Activated CD8-positive, alpha-beta memory T cell treated with anti-CD3 and anti-CD28 coated beads, Interleukin-2, amount 50 U/mL, for 48 hours (primary cell): Measurements from ENCODE around the gene OGFR.

Experiments used
- DNase-seq: peaks from one replicate; pipeline ENCODE4 v3.0.0-alpha.2; 2020

OGFR gene

DNA sequence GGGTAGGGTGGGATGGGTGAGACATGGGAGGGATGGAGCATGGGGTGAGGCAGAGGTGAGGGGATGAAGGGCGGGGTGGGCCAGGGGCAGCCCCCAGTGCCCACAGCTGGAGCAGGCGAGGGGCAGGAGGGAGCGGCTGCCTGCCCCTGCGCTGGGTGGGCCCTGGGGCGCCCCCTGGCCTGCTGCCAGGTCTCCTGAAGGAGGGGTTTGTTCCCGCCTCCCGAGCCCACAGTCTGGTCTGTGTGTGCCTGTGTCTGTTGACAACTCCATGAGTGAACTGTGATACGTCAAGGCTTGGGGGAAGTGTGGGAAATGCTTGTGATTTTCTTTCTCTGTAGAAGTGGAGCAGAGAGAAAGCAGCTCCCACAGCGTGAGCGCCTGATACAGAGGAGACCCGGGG, 19.2 kb upstream of the OGFR start:
- no peak for DNase-seq

DNA sequence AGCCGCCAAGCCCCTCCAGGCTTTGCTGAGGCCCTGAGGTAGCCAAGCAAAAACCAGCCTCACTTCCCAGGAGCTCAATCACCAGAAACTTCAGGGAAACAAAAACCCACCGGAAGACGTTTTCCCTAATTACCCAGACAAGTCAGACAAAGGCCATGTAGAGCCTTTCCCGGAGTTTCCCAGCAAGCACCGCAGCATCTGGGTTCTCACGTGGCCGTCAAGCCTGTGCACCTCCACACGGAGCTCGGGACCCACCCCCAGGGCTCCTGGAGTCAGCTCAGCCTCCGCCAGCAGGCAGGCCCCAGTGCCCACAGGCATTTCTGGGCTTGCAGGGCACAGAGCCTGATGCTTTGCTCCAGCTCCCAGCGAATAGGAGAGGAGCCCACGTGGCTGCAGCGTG, 18.5 kb upstream of the OGFR start:
- no peak for DNase-seq

DNA sequence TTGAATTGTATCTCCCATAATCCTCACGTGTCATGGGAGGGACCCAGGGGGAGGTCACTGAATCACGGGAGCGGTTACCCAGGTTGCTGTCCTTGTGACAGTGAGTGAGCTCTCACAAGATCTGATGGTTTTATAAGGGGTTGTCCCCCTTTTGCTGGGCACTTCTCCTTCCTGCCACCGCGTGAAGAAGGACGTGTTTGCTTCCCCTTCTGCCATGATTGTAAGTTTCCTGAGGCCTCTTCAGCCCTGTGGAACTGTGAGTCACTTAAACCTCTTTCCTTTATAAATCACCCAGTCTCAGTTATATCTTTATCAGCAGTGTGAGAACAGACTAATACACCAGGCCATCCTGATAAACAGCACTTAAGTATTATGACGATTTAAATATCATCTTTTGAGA, 17.3 kb upstream of the OGFR start:
- no peak for DNase-seq

DNA sequence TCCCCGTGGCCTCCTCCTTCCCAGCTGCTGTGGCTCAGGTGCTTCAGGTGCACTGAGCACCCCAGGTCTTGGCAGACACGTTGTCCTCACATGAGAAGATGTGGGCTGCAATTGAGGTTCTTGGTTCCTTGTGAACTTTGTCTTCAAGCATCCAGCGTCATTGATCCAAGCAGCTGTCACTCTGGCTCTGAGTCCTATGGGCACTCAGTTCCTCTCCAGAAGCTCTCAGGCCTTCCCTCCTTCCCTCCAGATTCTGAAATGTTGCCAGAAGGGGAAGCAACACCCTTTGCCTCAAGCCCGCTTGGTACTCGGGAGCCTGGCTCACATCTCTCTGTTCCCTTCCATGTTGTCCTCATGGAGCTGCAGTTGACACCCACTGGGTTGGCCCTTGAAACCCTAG, 16.8 kb upstream of the OGFR start:
- DNase-seq: no peak

DNA sequence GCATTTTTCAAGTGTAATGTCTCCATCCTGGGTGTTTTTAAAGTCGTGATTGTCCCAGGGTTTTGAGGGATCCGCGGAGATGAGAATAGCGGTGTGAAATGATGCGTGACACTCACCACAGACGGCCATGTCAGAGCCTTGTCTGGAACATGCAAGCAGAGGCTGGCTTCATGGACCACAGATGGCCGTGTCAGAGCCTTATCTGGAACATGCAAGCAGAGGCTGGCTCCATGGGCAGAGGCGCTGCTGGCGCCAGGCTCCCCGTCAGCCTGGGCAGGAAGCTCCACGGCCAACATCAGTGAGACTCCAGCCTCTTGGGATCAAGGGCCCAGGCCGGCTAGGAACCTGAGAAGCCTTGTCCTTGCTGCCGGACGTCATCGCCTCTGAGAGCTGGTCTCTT, 16.0 kb upstream of the OGFR start:
- DNase-seq: no peak

DNA sequence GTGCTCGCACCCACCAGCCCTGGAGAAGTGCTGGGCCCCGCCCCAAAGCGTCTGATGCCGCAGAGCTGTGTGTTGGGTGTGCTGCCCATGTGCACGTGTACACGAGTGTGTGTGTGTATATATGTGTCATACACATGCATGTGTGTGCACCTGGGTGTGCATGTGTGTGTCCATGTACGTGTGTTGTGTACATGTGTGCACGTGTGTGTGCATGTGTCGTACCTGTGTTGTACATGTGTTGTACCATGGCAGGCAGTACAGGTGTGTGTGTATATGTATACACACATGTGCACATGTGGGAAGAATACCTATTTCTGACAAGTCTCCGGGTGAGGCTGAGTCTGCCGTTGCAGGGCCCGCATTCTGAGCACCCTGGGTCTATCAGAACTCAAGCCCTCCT, 14.6 kb upstream of the OGFR start:
- no peak for DNase-seq

DNA sequence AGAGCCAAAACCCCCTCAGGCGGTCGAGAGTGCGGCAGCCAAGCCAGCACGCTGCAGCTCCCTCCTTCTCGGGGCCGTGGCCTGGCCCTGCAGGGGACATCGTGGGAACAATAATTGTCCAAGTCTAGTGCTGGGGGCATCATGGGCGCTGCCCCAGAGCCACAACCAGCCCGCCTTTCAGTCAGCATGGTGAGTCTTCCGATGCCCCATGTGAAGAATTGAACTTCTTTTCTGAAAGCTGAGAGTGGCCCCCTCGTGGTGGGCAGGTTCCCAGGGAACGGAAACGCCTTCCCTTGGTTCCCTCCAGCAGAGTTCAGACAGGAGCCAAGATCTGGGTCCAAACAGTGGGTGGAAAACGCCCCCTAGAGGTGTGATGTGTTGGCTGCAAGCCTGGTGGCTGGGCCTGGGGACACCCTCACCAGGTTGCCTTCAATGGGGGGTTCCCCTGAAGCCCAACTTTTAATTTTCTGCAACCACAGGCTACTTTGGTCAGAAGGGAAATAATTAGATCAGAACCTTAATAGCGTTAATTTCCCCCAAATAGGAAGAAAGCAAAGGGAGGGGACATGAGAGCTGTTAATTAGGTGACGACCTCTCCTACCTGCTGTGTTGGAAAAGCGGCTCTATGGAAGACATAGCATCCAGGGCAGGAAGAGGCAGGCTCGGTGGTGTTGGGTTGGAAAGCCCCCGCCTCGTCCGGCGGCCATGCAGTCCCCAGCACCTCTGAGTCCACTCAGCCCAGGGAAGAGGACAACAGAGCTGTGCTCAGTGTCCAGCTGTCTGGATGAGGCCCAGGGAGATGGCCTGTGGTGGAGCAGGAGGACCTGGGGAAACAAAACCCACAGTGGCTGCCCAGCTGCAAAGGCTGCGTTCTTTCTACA, 13.1 kb upstream of the OGFR start:
- DNase-seq: peak; percentile 86

DNA sequence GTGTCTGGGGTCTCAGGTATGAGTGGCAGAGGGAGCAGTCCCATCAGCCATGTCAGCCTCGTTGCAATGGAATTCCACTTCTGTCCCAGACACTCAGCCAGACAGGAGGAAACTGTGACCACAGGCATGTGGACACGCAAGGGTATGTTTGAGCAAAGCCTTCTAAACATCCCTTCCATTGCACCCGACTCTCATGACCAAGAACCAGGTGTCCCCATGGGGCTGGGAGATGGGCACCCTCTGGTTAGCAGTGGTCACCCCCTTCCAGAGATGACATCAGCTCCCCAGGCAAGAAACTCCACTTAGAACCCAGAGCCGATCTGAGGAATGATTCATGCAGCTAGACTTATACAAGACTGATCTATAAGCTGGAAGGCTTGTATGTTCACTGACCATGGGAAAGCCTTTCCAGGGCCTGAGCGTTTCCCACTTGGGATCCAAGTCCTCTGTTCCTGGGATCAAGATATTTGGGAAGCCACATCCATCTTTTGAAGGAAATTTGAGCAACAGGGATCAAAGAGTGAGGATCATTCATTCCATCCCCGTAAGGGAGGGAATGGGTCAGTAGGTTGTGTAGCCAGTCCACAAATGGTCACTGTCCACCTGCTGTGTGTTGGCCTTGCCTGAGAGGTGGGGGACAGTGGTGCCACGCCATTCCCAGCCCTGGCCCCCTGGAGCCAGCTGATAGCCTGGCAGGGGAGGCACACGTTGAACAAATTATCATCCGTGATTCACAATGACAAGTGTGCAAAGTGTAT, 12.3 kb upstream of the OGFR start:
- DNase-seq: no peak

DNA sequence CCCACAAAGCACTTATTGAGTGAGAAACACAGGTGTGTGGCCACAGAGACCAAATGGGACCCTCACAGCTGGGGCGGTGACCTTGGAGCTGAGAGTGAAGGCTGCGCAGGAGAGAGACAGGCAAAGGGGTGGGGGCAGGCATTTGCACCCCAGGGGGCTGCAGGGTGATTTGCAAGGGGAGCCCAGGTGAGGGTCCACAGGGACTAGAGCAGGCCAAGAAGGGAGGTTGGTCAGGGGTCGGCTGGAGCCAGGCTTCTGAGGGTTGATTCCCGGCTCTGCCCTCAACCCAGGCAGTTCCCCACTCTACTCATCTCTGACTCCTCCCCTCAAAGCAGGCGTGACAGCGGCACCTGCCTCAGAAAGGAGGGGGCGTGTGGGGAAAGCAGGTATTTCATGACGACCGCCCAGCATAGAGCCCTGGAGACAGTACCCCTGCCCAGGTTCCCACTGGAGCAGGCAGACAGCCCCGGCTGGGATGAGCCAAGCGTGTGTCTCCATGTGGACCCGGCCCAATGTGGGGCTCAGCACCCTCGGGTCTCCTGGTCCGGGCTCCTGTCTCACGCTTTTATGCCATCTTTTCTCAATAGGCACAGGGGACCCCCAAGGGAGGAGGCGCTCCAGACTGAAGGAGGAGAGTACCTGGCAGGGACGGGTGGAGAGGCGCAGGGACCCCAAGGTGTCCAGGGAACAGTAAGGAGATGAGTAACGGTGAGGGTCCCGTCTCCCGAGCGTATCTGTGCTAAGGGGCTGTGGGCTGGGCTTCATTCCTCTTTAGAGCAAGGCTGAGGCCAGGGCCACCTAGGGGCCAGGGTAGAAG, 11.5 kb upstream of the OGFR start:
- DNase-seq: no peak

DNA sequence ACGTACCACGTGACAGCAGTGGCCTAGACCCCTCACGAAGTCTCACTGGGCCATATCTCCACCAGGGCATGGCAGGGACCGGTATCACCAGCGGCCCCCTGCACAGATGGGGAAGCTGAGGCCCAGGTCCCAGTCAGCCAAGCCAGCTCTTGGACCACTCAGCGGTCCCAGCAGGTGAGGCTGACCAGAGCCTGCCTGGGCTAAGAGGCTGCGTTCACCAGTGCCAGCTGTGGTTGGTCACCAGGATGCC, 11.0 kb upstream of the OGFR start:
- no peak for DNase-seq

DNA sequence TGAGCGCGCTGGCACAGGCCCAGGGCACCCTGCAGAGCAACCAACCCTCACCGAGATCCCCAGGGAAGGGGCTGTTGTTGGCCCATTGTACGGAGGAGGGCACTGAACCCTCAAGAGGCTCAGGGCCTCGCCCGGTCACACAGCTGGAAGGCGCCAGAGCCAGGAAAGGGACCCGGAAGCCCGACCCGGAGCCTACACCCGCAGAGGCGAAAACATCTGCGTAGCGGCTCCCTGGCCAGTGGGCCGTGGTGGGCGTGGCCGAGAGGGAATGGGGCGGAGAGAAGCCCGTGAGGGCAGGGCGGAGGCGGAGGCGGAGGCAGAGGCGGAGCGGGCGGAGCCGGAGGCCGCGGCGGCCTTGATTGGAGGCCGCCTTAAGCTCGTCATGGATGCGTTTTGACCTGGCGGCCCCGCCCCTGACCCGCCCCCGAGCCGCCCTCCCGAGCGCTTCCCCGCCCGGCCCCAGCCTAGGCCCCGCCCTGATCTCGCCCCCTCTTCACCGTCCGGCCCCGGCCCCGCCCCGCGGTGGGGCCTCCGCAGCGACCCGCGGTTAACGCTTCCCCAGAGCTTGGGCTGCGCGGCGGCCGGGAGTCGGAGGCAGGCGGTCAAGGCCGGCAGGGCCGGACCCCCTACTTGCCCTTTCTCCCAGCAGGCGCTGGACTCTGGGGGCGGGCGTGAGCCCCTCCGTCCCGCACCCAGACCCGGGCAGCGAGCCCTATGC, 10.5 kb upstream of the OGFR start:
- DNase-seq: peak; percentile 98

DNA sequence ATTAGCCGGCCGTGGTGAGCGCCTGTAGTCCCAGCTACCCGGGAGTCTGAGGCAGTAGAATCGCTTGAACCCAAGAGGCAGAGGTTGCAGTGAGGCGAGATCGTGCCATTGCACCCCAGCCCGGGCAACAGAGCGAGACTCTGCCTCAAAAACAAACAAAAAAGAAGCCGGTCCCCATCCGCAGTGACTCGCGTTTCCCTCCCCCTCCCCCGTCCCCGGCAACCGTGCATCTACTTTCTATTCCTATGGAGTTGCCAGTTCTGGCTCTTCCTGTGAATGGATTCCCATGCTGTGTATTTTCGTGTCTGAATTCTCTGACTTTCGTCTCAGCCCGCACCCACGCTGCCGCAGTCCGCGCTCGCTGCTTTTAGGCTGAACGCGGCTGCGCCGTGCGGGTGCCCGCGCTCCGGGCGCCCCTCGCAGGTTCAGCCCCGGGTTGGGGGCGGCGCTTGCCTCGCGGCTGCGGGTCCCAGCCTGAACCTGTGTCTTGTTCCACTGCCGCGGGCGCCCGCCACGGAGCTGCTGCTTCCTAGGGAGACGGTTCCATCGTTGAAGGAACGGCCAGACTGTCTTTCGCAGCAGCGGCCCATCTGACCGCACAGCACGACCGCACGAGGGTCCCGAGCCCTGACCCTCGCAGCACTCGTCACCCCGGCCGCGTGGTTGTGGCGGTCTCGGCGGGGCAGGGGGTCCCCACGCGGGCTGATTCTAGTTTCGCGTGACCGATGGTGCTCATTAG, 9.4 kb upstream of the OGFR start:
- DNase-seq: peak; percentile 87

DNA sequence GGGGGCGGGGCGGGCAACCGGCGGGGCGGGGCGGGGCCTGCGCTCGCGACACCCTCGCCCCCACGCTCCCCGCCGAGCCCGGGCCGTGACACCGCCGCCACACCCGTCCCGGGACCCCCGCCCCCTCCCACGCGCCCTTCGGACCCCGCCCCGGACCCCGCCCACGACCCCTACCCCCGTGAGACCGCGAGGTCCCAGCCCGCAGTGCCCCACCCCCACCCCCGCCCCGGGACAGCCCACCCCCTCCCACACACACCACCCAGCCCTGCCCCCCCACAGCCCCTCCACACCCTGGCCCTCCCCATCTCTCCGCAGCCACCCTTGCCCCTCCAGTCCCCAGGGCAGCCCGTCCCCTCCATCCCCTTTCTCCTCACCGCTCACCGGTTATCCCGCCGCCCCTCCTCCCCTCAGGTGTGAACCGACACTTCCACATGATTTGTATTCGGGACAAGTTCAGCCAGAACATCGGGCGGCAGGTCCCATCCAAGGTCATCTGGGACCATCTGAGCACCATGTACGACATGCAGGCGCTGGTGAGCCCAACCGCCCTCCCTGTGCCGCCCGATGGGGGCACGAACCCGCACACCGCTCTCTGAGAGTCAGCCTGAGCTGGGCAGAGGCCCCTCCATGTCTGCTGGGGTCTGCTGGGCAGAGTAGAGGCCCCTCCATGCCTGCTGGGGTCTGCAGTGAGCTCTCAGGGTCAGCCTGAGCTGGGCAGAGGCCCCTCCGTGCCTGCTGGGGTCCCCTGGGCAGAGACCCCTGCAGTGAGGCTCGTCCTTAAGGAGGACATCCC, 7.7 kb upstream of the OGFR start:
- DNase-seq: no peak

DNA sequence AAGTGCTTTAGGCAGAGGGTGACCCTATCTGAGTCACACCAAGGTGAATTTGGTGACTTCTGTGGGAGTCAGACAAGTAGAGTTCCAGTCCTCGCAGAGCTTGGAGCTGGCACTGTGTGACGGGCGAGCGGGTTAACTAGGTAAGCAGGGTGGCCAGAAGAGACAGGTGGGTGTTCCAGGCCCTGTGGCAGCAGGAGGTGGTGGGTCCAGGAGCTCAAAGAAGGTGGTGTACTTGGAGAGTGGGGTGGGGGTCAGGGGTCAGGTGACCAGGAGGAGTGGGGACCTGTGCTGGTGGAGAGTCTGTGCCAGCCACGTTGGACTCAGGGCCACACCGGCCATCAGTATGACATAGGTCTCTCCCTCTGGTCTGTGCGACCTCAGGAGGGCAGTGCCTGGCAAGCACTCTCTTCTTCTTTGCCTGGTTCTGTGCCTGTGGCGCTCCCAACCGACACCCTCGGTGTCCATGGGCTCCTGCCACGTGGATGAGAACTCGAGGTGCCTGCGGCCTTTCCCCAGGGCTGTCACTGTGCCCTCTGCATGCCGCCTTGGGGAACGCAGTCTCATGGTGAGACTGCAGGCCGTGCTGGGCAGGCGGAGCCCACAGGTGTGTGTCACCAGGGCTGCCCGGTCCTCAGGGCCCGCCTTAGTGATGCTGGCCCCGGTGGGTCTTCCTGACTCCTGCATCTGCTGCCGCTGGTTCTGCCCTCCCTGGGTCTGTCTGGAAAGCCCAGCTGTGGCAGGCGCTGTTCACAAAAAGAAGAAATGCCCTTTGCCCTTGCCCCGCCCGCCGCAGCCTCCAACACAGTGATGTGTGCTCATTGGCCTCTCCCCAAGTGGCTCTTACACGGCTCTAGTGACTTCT, 6.7 kb upstream of the OGFR start:
- DNase-seq: no peak

DNA sequence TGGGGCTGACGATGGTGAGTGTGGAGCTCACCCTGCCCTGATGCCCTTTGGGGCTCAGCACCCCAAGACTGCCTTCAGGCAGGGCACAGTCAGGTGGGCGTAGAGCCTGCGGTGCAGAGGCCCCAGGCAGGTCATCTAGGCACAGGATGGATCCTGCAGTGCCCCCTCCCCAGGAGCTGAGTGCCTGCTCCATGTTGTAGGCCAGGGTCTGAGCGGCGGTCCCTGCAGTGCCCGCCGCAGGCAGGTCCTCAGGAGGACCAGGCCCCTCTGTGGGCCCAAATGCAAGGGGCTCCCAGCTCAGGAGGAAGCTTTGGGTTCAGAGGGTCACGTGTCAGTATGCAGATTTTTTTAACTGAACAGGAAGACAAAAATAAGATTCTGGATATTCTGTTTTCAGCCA, 5.6 kb upstream of the OGFR start:
- no peak for DNase-seq

DNA sequence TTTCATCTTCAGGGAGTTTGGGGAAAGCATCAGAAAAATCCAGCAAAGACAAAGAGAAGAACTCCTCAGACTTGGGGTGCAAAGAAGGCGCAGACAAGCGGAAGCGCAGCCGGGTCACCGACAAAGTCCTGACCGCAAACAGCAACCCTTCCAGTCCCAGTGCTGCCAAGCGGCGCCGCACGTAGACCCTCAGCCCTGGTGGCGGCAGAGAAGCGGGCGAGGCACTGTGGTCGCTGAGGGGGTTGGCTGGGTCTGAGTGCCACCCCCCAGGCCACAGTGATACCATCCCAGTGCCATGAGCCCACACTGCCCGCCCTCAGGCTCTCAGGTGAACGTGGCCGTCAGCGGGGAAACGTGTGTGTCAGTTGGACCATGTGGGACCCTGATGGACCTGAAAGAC, 5.2 kb upstream of the OGFR start:
- no peak for DNase-seq

DNA sequence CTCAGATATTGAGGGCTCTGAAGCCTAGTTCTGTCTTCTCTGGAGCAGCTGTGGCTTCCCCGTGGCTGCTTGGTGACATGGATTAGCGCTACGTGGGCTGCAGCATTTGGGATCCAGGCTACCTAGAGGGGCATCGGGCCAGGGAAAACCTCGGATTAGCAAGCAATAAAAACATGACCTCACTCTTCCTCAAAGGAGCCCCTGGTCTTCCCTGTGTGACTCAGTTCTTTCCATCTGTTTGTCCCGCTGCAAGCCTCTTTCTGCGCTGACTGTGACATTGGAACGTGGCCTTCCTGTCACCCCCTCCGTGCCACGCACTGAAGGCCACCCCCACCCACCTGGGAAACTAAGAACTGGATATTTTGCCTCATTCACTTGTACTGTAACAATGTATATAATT, 4.8 kb upstream of the OGFR start:
- no peak for DNase-seq

DNA sequence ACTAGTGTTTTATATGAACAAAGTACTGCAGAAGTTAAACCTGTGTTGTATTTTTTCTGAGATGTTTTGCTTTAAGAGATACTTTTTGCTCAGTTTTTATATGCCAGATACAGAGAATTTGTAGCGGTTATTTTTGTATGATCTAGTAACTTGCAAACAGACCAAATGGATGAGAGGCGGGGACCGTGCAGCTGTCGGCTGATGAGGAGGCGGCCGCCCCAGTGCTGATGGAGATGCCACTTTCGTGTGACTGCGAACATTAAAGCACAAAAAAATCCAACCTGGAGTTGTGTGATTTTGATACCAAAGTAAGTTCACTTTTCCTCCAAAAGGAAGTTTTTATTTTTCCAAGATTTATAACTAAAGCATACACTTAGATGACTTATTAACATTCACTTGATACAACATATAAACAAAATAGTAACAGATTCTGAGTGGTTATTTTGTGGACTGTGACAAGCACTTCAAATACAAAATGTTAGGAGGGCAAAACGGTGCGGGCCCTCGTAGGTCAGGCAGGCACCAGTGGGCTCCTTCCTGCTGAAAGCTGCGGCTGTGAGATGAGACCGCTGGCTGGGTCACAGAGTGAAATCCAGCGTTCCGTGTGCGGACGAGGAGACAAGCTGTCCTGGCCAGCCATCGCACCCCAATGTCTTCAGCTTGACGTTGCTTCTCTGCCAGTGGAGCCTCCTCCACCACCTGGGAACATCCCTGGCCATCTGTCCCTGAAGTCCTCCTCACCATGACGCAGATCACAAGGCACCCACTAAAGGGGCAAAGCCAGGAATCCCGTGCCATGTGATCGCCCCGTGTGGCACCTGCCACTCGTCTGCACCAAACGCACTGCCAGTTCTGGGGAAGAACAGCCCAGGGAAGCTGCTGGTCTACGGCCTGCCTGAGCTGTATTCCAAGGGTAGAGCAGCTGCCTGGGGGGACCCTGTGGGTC, 4.0 kb upstream of the OGFR start:
- DNase-seq: no peak

DNA sequence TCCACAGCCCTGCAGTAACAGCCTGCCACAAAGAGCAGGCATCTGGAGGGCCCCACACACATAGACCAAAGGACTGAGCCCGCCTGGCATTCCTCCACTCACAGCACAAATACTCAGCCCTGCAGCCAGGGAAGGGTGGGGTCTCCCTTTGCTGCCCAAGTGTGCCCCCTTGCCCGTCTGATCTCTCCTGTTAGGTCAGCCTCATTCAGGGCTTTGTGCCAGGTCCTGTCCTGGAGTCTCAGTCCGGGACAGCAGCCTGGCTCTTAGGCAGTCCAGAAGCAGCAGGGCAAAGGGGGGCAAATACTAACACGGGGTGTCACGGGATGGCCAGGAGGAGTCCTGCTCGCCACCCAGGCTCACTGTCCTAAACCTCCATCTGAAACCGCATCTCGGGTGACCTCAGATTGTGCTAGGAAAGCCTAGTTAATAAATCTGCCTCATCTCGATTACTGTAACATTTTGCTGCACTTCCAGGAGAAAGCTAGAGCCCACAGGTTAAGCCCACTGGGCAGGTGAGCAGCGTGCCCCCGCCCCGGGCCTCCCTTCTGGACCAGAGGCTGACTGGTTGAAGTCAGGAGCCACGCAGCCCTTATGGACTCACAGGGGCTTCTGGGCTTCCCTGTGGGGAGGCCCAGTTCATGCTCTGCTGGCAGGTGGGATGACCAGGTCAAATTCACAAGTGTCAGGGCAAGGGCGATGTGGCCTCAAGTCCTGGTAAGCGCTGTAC, 3.2 kb upstream of the OGFR start:
- DNase-seq: no peak
